ENCODE data around the gene SLC2A13.
"Not testable (repeated sequence)": the region's sequence is repeated elsewhere in the genome, so short reads cannot be mapped to it uniquely, and the experiment has no call there.

SLC2A13 gene

DNA sequence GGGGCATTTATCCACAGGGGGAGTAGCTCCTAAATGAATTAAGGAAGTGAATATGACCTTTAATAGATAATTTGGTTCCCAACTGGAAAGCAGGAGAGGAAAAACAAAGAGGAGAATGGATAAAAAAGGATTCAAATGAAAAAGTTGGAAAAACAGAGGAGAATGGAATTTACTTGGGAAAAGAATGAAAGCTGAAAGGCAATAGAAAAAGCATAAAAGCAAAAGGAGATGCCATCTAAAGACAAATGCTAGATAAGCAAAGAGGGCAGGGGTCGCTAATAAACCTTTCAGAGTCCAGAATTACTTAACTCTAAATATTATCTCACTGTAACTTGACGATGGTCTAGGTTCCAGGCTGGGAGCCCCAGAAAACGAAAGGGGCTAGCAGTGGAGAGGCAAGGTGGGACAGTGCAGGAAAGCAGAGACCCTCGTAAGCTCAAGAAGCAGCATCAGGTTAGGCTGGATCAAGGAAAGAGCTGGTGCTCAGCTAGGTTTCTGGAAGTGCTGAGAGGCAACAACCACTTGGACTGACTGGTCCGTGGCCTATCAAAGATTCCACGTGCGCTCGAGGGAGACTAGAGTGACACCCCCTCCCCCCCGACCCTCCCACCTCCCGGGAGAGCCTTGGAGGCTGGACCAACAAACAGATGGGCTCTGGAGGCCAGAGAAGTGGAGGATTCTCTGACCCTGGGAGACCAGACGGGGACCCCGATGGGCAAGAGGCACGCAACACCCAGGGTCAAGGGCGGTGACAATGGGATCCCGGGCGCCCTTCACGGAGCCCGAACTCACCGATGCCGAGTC is 1.2 kb downstream of the SLC2A13 start:
- FAIRE-seq, result no peak

DNA sequence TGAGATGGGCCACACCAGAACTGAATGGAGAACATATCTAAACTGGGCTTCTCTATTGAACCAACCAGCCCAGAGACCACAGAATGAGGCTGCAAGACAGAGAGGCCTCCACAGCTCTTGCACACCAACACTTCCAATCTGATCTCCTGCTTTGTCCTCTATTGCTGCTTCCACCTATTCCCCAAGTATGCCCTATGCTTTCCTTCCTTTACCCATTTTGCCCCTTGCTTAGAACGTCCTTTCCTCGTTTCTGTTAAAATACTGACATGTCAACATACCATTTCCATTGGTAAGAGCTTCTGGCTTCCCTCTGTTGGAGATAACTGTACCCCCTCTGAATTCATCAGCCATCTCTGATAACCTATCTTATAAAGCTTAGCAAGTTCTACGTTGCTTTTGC is 2.8 kb downstream of the SLC2A13 start:
- no peak for FAIRE-seq

DNA sequence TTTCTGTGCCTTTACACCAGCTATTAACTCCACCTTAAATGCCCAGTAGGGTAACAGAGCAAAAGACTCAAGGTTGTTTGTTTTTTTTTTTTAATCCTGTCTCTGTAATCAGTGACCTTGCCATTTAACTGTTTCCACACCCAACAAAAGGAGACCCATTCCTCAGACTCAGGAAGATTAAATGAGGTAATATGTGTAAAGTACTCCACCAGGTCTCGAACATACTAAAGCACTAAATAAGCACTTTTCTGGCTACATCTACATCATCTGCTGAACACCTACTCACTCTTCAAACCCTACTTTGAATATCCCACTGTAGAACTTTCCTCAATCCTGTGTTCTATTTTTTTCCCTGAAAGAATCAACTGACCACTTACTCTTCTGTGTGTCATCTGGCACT is 4.1 kb downstream of the SLC2A13 start:
- FAIRE-seq, result no peak

DNA sequence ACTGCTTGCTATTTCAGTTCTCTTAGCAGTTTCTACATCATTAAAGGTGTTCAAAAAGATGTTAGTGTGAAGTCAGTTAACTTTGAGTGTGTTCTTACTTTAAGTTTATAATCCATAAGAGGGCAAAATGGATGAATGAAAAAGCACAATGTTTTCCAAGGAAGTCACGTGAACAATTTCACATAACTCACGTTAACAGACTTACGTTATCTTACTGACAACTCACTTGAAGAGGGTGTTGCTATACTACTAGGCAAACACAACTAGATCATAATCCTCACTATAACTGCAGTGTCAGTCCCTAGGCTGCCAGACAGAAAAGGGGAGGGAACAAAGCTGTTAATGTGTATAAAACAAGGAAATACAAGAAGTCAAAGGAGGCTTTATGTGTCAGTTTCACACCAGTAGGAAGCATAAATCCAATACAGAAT is 6.4 kb downstream of the SLC2A13 start:
- peak; percentile 79 for FAIRE-seq

DNA sequence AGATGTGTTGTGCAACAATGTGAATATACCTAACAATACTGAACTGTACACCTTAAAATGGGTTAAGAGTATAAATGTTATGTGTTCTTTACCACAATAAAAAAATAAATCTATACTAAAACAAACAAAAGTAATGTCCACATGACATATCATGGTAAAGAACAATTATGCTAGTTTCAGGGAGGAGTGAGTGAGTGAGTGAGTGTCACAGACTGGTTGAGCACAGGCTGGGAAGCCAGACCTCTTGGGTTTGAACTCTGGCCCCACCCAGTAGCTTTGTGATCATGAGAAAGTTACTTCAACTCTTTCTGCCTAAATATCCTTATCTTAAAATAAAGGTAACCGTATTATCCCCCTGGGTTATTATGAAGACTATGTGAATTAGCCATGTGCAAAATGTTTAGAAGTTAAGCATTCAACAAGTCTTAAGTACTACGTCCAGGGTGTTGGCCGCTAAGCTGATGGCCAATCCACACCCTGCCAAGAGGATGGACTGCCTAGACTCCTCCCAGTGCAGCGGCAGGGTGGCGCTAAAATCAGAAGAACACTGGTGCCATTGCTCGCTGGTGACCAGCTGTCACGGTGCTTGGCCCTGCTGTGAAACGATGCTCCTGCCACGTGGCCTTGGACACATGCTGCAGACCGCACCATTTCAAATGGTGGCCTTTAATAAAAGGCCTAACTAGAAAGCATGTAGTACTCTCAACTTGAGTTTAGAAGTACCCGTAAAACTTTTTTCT is 7.3 kb downstream of the SLC2A13 start:
- FAIRE-seq, result peak; percentile 36

DNA sequence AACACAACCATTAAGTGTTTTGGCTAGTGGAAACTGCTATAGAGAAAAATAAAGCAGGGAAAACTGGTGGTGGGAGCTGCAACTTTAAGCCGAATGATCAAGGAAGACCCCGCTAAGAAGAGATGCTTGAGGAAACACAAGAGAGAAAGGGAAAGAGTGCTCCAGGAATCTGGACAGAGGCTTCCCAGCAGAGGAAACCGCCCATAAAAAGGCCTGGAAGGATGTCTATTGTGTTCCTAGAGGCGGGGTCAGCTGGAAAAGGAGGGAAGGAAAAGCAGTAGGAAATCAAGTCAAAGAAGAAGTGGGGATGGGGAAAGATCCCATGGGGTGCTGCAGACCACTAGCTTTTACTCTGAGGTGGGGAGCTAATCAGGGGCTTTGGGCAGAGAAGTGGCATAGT is 12.4 kb downstream of the SLC2A13 start:
- FAIRE-seq, result no peak

DNA sequence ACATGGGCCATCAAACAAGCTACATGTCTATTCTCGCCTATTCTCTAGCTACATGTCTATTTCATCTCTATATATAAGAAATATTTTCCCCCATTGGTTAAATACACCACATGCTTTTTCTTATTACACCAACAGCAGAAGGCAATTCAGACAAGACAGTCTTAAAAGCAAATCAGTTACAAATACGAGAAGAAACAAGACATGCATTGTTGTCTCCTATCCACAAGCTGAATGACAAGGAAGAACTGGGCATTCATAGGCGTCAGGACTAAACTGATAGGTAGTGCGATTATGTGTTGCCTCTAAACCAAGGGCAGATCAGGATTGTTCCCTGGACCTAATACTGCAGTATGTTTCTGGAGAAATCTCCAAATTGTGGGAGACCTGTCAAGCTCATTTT is 19.4 kb downstream of the SLC2A13 start:
- no peak for FAIRE-seq

DNA sequence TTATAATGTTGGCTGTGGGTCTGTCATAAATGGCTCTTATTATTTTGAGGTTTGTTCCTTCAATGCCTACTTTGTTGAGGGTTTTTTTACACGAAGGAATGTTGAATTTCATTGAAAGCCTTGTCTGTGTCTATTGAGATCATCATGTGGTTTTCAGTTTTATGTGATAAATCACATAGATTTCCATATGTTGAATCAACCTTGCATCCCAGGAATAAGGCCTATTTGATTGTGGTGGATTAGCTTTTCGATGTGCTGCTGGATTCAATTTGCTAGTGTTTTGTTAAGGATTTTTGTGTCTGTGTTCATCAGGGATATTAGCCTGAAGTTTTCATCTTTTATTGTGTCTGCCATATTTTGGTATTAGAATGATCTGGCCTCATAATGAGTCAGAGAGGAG is 27.6 kb downstream of the SLC2A13 start:
- no peak for FAIRE-seq

DNA sequence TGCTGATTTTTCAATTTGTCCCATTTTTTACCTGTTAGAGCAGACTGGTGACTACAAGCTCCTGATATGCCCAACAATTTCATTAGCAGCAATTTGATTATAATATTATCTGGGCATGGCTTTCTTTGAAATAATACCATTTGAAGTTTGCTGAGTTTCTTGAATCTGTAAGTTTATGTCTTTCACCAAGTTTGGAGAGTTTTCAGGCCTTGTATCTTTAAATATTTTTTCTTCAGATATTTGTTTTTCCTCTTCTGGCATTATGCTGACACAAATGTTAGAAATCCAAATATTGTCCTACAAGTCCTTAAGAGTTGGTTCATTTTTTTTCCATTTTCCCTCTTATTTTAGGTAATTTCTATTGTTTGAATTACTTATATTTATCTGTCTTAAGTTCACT is 30.4 kb downstream of the SLC2A13 start:
- no peak for FAIRE-seq

DNA sequence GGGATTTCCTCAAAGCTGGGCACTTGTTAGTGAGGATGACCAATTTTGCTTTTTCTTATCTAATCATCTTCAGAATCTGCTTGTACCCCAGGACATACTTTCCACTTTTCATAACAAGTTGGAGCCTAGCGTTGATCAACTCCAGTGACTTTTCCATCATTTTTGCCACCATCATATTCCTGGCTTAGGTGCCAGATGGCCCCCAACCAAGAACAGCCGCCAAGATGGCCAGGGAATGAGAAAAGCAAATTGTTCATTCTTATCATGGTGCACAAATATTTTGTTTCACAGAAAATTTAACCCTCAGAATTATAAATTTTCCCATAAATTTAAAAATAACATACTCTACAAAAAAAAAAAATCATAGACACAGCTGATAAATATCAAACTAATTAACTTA is 37.5 kb downstream of the SLC2A13 start:
- FAIRE-seq, result no peak

DNA sequence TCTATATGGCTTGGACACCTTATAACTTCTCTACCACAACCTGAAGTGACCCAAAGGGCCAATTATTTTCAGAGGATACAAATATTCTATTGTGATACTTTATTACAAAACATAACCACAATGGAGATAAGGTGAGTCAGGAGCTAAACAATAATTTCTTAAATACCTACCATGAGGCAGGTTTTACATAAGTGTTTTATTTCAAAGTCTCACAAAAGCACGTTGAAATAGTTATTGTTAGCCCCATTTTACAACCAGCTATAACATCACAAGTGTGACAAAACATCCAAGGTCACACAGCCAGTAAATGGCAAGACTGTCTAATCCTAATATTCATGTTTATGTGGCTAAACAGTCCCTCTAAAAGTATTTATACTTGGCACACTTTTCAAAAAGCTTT is 40.2 kb downstream of the SLC2A13 start:
- no peak for FAIRE-seq

DNA sequence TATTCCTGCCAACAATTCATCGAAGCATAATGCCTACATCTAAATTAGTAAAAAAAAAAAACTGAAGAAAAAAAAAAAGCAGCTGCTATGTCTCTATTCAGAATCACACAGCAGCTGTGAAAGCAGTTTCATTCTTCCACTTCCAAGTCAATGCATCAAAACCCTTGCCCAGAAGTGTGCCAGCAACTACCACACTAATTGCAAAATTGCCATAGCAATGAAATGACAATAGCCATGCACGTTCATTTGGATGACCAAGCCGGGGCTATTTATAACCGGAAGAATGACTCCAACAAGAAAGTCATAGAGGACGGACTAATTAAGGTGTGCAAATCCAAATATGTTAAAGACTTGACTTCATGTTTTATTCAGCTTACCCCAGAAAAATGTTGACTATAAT is 42.5 kb downstream of the SLC2A13 start:
- FAIRE-seq, result no peak

DNA sequence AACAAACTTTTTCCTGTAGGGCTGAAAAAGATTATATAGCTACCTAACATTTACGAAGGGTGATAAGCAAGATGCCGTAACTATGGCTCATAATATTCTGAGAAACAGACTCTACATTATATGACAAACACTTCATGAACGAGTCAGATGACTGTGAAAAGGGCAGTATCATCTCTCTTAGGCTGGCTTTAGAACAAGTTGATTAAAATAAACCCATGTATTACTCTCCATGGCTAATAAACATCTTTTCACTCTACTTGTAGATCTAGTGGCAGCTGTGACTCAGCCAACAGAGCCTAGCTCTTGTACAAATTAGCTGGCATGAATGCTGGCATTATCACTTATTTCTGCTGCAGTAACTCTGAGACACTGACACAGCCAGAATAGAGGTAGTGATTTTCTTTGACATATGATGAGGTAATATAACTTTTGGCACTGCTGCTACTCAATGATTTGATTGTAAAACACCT is 47.1 kb downstream of the SLC2A13 start:
- no peak for FAIRE-seq

DNA sequence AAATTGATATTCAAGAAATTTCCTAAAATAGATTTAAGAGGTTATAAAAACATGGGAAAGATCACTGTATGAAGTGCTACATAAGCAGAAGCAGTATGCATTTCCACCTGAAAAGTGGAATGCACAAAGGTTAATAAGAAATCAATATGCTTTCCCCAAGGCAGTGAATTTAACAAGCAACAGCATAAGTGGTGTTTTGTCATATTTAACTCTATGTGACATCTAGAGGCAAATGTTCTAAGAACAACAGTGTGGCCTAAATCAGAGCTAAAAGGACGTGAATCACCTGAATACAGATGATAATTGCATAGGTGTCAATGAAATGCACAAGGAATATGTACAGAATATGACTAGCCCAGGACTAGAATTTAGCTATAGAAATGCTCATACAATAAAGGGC is 49.5 kb downstream of the SLC2A13 start:
- FAIRE-seq, result no peak

DNA sequence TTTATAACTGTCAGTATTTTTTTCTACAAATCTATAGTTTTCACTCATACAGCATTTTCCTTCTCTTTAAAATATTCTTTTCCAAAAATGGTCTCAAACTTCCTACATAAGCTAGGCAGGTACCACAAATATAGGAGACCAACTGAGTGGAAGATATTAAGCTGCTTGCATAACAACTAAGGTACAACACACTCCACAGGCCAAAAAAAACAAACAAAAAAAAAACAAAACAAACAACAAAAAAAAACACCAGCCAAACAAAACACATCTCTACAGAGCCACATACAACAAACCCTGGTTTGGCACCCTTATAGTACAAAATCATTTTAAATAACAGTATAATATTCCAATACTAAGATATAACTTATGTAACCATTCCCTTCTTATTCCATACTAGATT is 50.1 kb downstream of the SLC2A13 start:
- FAIRE-seq, result peak; percentile 10

DNA sequence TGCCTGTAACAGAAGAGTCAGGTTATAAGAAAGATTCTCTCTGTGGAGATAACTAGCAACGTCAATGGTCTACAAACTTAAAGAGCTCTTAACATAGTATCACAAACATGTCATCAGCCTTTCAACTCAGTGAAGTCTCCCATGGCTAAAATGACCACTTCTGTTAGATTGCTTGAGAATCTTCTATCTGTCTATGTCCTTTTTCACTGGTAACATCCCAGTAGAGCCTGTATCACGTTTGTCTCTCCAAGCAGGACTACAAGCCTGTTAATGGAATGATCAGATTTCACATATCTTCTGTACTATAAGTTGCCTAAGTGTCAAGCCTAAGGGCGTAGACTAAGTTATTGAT is 50.7 kb downstream of the SLC2A13 start:
- no peak for FAIRE-seq

DNA sequence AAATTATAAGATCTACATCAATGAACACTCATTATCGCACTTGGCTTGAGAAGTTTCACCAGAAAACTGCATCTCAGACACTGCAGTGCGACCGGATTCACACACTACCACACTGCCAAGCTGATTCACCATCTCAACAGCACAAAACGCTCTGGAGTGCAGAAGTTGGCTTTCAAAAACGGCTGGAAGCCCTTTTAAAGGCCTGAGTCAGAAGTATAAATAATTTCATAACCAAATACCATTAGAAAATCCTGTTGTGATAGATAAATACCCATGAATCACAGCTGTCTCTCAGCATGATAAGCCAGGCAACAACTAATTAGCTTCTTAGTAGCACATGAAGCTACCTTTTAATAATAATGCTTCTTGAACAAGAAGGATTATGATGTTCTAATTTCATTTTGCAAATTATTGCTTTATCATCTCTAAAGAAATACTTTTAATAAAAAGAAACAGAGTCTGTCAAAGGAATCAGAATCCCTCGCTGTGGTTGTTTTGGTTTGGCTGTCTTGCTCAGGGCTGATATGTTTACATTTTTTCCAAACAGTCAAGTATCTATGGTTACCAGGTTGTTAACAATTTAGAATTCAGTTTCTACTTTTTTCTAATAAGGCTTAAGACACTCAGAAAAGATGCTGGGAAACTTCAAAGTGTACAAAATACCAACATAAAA is 51.2 kb downstream of the SLC2A13 start:
- FAIRE-seq, result no peak

DNA sequence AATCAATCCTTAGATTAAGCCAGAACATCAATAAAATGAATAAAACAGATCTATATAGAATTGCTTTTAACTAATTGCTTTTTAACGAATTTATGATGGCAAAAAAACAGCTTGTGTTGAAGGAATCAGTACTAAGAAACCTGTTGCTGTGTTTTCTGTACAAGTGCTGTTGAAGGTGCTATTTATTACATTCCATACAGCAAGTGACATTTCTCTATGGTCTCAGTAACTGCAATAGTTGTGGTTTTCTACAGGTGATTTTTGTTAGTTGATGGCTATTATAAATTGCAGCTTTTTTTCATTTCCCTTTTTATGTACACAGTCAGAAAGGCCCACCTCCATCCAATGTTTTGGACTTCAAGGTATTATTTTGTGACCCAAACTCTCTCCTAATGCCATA is 56.6 kb downstream of the SLC2A13 start:
- FAIRE-seq, result no peak

DNA sequence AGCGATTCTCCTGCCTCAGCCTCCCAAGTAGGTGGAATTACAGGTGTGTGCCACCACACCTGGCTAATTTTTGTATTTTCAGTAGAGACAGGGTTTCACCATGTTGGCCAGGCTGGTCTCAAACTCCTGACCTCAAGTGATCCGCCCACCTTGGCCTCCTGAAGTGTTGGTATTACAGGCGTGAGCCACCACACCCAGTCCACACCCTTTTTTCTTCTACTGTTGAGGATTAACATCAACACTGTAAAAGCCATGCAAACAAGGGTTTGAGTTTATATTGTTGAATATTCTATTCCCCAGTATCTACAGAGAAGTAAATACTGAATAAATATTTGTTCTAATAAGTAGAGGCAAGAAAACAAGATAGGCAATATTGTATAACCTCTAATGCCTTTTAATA is 58.9 kb downstream of the SLC2A13 start:
- FAIRE-seq, result not testable (repeated sequence)

DNA sequence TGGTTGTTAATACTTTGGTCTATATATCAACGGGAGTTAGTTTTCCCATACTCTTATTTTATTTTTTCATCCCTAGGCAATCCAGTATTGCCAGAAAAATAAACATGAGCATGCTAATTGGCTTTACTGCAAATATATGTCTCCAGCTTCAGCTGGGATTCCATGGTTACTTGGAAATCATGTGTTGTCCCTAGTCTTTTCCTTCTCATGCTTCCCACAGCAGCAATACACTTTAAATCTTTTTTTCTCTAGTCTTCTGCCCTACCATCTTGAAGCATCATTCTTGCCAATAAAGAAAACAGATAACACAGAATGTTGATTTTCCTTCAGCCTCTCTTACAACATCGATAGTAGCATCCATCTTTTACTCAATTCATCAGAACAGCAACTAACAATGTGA is 60.2 kb downstream of the SLC2A13 start:
- no peak for FAIRE-seq

DNA sequence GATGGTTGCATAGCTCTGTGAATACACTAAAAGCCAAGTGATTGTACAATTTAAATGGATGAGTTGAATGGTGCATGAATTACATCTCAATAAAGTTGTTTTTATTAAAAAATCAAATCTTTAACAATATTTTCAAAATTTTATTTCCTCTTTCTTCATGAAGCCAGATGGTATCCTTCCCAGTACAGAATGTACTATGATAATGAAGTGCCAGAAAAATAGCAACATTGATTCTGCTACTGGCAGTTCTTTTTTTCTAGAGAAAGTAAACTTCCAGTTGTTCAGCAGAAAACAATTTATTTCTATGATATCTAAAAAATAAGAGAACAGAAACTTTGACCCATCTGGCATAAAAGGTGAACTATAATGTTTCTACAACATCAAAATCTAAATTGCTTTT is 61.5 kb downstream of the SLC2A13 start:
- FAIRE-seq, result no peak

DNA sequence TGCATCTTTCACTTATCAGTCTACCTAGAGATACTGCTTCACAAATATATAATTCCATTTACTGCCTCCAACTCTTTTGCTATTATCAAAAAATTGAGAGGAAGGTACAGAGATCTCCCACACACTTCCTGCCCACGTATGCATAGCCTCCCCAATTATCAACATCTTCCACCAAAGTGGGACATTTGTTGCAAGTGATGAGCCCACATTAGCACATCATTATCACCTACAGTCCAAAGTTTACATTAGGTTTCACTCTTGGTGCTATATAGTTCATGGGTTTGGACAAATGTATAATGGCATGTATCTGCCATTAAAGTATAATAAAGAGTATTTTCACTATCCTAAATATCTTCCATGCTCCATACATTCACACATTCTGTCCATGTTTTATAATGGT is 66.3 kb downstream of the SLC2A13 start:
- FAIRE-seq, result no peak

DNA sequence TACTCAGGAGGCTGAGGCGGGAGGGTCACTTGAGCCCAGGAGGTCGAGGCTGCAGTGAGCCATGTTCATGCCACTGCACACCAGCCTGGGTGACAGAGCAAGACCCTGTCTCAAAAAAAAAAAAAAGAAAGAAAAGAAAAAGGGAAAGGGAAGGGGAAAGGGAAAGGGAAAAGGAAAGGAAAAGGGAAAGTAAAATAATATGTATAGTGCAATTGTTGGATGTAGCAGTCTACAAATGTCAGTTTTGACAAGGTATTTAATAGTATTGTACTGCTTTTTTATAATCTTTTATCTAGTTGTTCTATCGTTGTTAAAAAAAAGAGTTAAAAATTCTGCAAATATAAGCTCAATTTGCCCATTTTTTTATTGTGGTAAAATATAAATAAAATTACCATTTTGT is 67.3 kb downstream of the SLC2A13 start:
- FAIRE-seq, result no peak

DNA sequence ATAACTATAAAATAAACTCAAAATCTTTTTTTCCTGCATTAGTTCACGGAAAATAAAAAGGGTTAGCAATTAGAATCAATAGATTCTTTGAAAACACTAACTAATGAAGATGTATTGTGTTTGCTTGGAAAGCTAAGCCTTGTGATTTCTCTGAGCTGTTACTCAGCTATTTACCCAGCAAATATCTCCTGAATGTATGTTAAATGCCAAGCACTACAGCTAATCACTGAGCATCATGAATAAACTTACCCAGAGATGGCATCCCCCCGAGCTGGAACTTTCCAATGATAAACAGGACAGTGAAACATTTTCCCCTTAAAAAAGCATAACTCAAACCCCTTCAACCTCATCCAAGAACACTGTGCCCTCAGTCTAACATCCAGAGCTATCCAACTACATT is 71.2 kb downstream of the SLC2A13 start:
- FAIRE-seq, result no peak

Measured in colon (tissue), 2 donors.